NCI-H774 (cell line): Measurements from ENCODE around the gene NECAP2.
"Not testable (repeated sequence)": the region's sequence is repeated elsewhere in the genome, so short reads cannot be mapped to it uniquely, and the experiment has no call there.

ENCODE experiments used
- DNase-seq: peaks from one replicate; lab custom pipeline; 2025; lab: John Stamatoyannopoulos, UW

NECAP2 gene

GRCh38 chr1:16430606-16431005, 9.9 kb upstream of the NECAP2 start:
- DNase-seq, result no peak

- DNase-seq, result no peak
Measured at GRCh38 chr1:16433030-16433429, 7.5 kb upstream of the NECAP2 start.

GRCh38 chr1:16434007-16434406, 6.5 kb upstream of the NECAP2 start:
- DNase-seq, result no peak

- no peak for DNase-seq
Measured at GRCh38 chr1:16434501-16434900, 6.0 kb upstream of the NECAP2 start.

- no peak for DNase-seq
Measured at GRCh38 chr1:16436946-16437474, 3.5 kb upstream of the NECAP2 start, which contains the start of gene SPATA21. TSS of gene SPATA21 (minus strand) at chr1:16437424. CDS start at chr1:16431371, 6,053 bp downstream.

GRCh38 chr1:16438516-16438915, 2.0 kb upstream of the NECAP2 start:
- no peak for DNase-seq

GRCh38 chr1:16438924-16439323, 1.6 kb upstream of the NECAP2 start:
- no peak for DNase-seq

- DNase-seq, result no peak
Measured at GRCh38 chr1:16440131-16440469, 424 bp upstream of the NECAP2 start.

- DNase-seq, result no peak
Measured at GRCh38 chr1:16441282-16441665, 750 bp downstream of the NECAP2 start.

- no peak for DNase-seq
Measured at GRCh38 chr1:16442265-16442664, 1.7 kb downstream of the NECAP2 start.

GRCh38 chr1:16442941-16443340, 2.4 kb downstream of the NECAP2 start:
- DNase-seq, result no peak

- DNase-seq, result no peak
Measured at GRCh38 chr1:16443975-16444770, 3.6 kb downstream of the NECAP2 start.

GRCh38 chr1:16445052-16445451, 4.5 kb downstream of the NECAP2 start:
- DNase-seq, result no peak

- no peak for DNase-seq
Measured at GRCh38 chr1:16446116-16446515, 5.6 kb downstream of the NECAP2 start.

GRCh38 chr1:16447641-16448040, 7.1 kb downstream of the NECAP2 start:
- no peak for DNase-seq

- no peak for DNase-seq
Measured at GRCh38 chr1:16449065-16449464, 8.5 kb downstream of the NECAP2 start.

GRCh38 chr1:16449666-16450065, 9.1 kb downstream of the NECAP2 start:
- DNase-seq, result no peak

- no peak for DNase-seq
Measured at GRCh38 chr1:16450863-16451481, 10.4 kb downstream of the NECAP2 start.

GRCh38 chr1:16451841-16452528, 11.5 kb downstream of the NECAP2 start:
- no peak for DNase-seq

GRCh38 chr1:16454909-16455308, 14.4 kb downstream of the NECAP2 start:
- DNase-seq, result not testable (repeated sequence)

GRCh38 chr1:16456151-16456550, 15.6 kb downstream of the NECAP2 start:
- DNase-seq, result not testable (repeated sequence)

- DNase-seq, result no peak
Measured at GRCh38 chr1:16458831-16459230, 18.3 kb downstream of the NECAP2 start.
